NCI-H2107 (cell line): Measurements from ENCODE around the gene PSMF1.

ENCODE experiments used
- DNase-seq: peaks from one replicate; lab custom pipeline; 2025; lab: John Stamatoyannopoulos, UW

The PSMF1 gene

DNA sequence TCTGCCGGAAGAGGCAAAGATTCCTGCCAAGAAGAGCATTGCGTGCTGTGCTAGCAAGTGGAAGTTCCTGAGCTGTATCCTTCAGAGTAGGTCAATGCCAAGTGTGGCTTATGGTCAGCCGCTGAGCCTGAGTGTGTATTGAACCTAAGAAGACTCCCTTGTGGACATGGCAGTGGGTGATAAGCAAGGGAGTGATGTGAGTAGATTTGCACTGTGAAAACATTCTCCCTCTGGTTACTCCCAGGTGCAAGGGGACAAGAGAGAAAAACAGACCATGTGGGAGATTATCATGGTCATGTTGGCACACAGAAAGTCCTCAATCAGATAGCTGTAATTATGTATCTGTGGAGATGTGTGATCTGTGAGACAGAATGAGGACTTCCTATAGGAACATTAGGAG, 72.4 kb downstream of the PSMF1 start:
- DNase-seq = no peak

- no peak for DNase-seq
These were observed 72.9 kb downstream of the PSMF1 start for GRCh38 chr20:1191299-1191698.

DNA sequence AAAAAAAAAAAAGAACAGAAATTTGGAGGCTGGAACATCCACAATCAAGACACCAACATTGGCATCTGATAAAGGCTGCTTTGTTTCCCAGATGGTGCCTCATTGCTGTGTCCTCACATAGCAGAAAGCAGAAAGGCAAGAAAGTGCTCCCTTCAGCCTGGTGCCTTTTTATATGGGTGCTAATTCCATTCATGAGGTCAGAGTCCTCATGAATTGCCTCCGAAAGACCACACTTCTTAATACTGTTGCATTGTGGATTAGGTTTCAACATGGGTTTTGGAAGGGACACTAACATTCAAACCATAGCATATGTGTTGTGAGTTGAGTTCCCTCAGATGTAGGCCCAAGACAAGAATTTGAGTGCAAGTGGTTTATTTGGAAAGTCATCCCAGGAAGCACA, 76.8 kb downstream of the PSMF1 start:
- no peak for DNase-seq

- no peak for DNase-seq
These were observed 78.2 kb downstream of the PSMF1 start for GRCh38 chr20:1196634-1197033.

- DNase-seq = no peak
These were observed 79.4 kb downstream of the PSMF1 start for GRCh38 chr20:1197801-1198200.

- no peak for DNase-seq
These were observed 80.3 kb downstream of the PSMF1 start for GRCh38 chr20:1198751-1199150.

GRCh38 chr20:1199212-1199873, 80.9 kb downstream of the PSMF1 start:
- DNase-seq = no peak

GRCh38 chr20:1199964-1200363, 81.6 kb downstream of the PSMF1 start:
- no peak for DNase-seq

DNA sequence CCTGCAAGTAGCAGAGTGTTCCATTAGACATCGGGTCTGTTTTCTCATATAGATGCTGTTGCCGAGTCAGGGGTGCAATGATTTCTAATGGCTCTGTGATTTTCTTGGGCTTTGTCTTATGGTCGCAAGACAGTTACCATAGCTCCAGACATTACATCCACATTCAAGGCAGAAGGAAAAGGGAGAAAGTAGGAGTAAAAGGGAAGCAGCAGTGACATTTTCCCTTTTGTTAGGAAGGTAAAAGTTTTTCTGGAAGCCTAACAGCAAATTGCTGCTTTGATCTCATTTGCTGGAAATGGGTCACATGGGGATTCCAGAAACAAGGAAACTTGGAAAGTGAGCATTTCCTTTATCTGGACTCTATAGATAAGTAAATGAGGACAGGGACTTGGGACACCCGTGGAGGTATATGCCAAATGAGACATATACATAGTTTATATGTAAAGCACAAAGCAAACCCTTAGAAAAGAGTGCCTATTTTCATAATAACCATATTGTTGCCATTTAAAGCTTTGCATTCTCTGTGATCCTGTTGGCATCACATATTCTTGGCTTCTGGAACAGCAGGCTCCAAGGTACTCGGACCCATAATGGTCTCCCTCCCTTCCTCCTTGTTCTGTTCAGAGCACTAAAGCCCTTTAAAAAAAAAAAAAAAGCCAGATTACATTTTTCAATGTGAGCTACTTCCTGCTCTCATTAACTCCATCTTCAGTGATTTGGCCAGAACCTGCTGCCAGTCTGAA, 84.5 kb downstream of the PSMF1 start, which contains the start of gene C20orf202:
Gene C20orf202 (plus strand): TSS at position 693 of the 743 bp plus-strand sequence. CDS start 132 bp downstream, outside the sequence.
- DNase-seq = no peak

GRCh38 chr20:1203630-1204029, 85.2 kb downstream of the PSMF1 start:
- DNase-seq = no peak

DNA sequence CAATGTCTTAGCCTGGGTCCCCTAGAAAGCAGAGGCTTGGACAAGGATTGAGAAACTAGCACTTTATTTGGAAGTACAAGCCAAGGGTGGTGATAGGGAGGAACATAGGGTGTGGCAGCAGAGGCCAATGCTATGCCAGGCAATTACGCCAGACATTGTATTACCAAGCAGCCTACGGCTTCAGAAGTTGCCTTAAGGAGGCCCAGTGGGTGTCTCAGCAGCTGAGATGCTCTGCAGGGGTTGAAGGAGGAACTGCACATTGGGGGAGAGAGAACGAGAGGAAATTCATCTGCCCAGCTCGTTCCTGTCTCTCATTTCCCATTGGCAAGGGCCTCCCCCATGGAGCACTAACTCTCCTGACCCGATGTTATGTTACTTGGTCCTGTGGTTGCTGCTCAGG, 85.7 kb downstream of the PSMF1 start:
- DNase-seq = no peak

DNA sequence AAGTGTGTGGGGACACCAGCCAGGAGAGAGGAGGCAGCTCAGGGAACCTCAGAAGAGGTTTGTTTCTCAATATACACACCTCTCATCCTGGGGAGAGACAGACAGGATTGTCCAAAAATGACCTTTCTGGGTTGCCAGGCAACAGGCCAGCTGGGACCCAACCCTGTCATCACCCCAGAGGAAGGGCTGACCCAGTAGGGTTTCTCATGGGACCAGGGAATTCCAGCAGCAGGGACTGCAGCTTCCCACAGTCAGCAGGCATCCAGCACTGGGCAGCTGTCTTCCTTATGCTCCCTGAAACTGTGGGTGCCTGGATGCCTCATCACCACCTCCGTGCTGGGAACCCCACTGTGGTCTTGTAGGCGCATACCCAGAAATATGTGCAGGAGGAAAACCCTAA, 86.2 kb downstream of the PSMF1 start:
- no peak for DNase-seq

- no peak for DNase-seq
These were observed 87.4 kb downstream of the PSMF1 start for GRCh38 chr20:1205802-1206201.

GRCh38 chr20:1206366-1207148, 88.2 kb downstream of the PSMF1 start:
- no peak for DNase-seq

GRCh38 chr20:1207293-1207878, 89.0 kb downstream of the PSMF1 start:
- DNase-seq = no peak

GRCh38 chr20:1209447-1210387, 91.3 kb downstream of the PSMF1 start:
- DNase-seq = no peak

- no peak for DNase-seq
These were observed 92.1 kb downstream of the PSMF1 start for GRCh38 chr20:1210501-1210900.

DNA sequence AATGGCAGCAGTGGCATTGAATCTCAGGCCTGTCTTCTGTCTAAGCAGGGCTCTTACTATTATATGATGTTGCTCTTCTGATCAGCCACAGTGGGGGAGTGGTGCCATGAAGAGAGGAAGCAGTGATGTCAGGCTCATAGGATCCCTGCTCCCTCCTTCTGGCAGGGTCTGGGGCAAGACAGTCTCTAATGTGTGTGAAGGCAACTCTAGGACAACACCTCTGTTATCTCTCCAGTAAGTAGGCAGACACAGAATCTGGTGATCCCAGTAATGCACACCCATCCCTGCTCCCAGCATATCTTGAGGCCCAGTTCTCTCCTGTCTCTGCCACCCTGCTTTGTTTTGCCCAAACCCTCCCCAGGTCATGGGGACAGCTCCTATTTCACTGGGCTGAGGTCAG, 93.6 kb downstream of the PSMF1 start:
- DNase-seq = no peak

GRCh38 chr20:1212607-1213396, 94.4 kb downstream of the PSMF1 start:
- no peak for DNase-seq

DNA sequence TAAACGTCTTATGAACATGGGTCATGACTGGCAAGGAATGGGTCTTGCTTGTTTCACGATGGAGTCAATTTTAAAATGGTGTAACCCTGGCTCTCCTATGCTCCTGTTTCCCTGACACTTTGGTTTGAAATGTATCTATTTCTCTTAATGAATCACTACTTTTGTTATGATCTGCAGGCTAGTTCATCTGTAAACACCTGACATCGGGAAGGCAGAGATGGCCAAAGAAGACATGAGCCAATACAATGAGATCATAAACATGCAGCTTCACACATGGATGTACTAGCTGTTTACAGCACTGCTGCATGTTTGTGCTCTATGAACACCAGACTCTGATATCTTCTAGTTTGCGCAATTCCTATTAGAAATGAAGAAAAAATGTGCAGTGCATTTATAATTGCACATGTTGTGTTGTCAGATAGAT, 96.4 kb downstream of the PSMF1 start:
- no peak for DNase-seq
